Choroid plexus epithelial cell (primary cell): ENCODE measurements around the gene OR1D5.
"Not testable (repeated sequence)": the region's sequence is repeated elsewhere in the genome, so short reads cannot be mapped to it uniquely, and the experiment has no call there.

ENCODE experiments used
- DNase-seq: peaks from one replicate; pipeline ENCODE4 v3.0.0-alpha.2; 2010; ENCODE audit warnings: low read depth
- H3K4me3 ChIP-seq: 2 replicates; pipeline ENCODE4 v1.5.1; 2011; ENCODE audit warnings: low read depth, mild to moderate bottlenecking, control low read depth, low read length, moderate library complexity
- CTCF ChIP-seq: conservative IDR thresholded peaks from 2 replicates; pipeline ENCODE4 v1.5.1; 2011; ENCODE audit warnings: low read depth, mild to moderate bottlenecking, control low read depth, inconsistent platforms, low read length, moderate library complexity

Gene OR1D5

GRCh38 chr17:3035256-3035967 lies 28.0 kb downstream of the OR1D5 start:
- no peak for TF ChIP-seq CTCF
- DNase-seq, result no peak

DNA sequence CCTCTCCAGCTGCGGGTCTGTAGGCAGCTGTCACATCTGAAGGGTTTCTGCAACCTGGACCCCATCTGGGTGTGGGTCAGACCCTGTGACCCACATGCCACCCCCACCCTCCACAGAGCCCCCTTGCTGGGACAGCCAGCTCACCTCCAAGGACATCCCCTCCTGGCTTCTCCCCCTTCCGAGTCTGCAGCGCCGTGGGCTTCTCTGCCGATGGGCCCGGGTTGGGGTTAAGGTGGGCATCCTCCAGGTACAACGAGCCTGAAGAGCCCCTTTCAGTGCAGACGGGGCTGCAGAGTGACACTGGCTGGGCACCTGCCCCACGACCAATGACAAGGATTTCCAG lies 28.9 kb downstream of the OR1D5 start:
- no peak for TF ChIP-seq CTCF
- H3K4me3 ChIP-seq, result no peak overlapping the region
- DNase-seq, result no peak

More at GRCh38 chr17:3035256-3035967, 28.0 kb downstream of the OR1D5 start:
- H3K4me3 ChIP-seq, result no peak overlapping the region

DNA sequence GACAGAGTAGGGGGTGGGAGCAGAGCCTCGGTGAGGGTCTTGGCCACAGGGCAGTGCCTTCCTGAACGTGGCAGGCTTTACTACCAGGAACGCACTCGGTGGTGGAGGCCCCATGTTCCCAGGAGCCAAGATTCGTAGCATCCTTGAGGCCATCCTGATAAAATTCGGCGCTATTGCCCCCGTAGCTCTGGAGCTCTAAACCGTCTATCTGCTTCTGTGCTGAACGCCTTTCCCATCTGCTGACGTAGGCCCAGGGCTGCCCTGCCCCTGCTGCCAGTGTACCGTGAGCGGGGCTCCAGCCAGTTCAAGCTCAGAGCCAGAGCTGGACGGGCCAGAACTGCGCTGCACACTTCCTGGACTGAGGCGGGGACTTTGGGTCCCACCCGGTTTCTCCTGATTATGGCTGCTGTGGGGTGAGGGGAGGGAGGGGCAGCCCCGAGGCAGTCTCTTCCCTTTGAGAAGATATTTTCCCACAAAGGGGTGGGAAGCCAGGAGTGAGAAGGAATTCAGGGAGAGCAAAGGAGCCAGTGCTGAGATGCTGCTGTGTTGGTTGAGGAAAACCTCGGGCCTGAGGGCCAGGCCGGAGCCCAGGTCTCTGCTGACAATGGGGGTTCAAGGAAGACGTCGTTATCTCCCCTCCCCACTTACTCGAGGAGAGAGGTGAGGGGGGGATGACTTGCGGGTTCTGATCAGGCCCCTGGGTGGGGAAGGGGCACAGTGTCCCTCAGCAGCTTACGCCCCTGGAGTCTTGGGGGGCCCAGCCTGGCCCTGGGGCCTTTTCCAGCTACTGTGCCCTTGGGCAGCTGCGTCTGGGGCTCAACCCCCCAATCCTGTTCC lies 29.4 kb downstream of the OR1D5 start:
- TF ChIP-seq CTCF, result no peak
- no peak for DNase-seq

GRCh38 chr17:3033248-3033640 lies 30.2 kb downstream of the OR1D5 start:
- no peak overlapping the region for H3K4me3 ChIP-seq
- TF ChIP-seq CTCF, result no peak
- DNase-seq, result no peak

More for the DNA sequence above, 29.4 kb downstream of the OR1D5 start:
- H3K4me3 ChIP-seq, result no peak overlapping the region

DNA sequence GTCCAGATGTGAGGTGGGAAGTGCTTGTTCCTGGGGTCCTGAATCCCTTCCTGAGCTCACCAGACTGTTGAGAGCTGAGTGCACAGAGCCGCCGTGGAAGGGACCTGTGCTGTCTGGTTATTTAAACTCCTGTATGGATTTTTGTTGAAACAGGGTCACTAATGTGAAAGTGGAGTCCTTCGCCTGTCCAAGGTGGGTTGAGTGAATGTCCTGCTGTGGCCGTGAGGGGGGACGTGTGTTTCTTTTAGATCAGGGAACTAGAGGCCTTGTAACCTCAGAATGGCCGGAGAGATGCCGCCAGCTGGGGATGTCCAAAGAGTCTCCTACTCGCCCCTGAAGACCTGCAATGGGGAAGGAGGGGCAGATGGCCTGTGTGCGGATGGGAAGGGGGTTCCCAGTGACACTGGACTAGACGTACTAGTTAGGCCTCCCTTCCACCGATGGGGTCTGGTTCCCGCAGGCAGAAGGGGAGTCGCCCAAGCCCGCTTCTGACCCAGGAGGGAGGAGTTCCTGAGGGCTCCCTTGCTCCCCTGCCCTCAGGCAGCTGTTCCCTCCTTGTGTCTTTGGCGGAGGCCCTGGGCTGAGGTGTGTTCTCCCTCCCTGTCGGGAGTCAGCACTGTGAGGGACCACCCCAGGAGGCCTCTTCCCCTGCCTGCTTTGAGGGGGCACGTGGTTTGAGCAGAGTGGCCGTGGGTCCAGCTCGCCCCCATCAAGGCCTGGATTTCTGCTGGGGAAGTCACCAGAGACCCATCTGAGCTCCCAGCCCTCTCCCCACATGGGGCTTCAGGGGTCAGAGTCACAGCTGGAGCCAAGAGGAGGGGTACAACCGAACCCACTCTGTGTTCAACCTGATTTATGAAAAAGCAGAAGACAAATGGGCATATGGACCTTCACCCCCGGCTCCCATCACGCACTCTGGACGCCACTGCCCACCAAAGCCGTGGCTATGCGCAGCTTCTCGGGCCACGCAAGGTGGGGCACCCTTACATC lies 30.9 kb downstream of the OR1D5 start:
- no peak for TF ChIP-seq CTCF
- DNase-seq, result no peak

DNA sequence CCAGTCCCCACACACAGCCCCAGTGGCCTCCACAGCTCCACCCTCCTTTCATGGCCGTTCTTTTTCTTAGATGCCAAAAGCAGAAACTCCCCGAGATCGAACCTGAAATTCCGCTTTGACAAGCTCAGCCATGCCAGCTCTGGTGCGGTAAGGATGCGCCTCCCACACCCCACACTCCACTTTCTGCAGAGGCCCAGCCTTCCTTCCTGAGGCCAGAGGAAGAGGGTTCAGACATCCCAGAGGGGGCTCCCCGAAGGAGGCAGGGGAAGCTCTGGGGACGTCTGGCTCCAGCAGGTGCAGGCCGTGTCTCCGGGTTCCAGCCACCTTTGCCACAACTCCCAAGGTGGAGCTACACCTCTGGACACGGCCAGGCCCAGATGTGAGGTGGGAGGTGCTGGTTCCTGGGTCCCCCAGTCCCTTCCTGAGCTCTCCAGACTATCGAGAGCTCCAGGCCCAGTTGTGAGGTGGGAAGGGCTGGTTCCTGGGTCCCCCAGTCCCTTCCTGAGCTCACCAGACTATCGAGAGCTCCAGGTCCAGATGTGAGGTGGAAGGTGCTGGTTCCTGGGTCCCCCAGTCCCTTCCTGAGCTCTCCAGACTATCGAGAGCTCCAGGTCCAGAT lies 32.4 kb downstream of the OR1D5 start:
- DNase-seq, H3K4me3 ChIP-seq: not testable (repeated sequence)

More for the DNA sequence above, 30.9 kb downstream of the OR1D5 start:
- H3K4me3 ChIP-seq, result no peak overlapping the region
